ENCODE results near the gene WDR64. TPM values are rescaled to one million over a fixed set of nuclear protein-coding genes. Genes with fewer than 3 reads are reported as not detected.

WDR64 gene
- not detected for total RNA-seq (2021; fragmentation: NEBNext Ultra II Directional; extraction: Animal tissue kit (Norgen Biotek cat#: 25700))
- long read RNA-seq: 0 reads

GRCh38 chr1:241652012-241652411 is at the start of gene WDR64:
WDR64 (plus strand) TSS chr1:241652281; CDS start chr1:241652485, 204 bp downstream.
- no peak for TF ChIP-seq CTCF (IDR thresholded peaks at IDR 0.05)
- H3K4me3 Mint-ChIP-seq: no peak within 1 kb of the TSS
- no peak for DNase-seq
- no peak within 1 kb of the TSS for H3K27ac Mint-ChIP-seq
- peaks cover 4% of the 10 kb centered on the region; the same call in 1 of the 2 replicates for H3K27me3 Mint-ChIP-seq (ENCODE audit: insufficient read depth)
- H3K4me1 Mint-ChIP-seq (ENCODE audit: low read depth): peaks cover 7% of the 10 kb centered on the region; the same call in 1 of the 2 replicates
- H3K36me3 Mint-ChIP-seq (ENCODE audit: low read depth): no peaks in the 10 kb centered on the region
- H3K9me3 Mint-ChIP-seq: no peaks in the 10 kb centered on the region

- no peaks in the 10 kb centered on the region for H3K9me3 Mint-ChIP-seq
- no peak overlapping the region for H3K27ac Mint-ChIP-seq
- TF ChIP-seq CTCF (IDR thresholded peaks at IDR 0.05): no peak
- H3K36me3 Mint-ChIP-seq (ENCODE audit: low read depth): no peaks in the 10 kb centered on the region; the same call in 1 of the 2 replicates
- peaks cover 54% of the 10 kb centered on the region for H3K4me1 Mint-ChIP-seq (ENCODE audit: low read depth)
- DNase-seq: no peak
- no peak overlapping the region for H3K4me3 Mint-ChIP-seq
- H3K27me3 Mint-ChIP-seq (ENCODE audit: insufficient read depth): peaks cover 2% of the 10 kb centered on the region; the same call in 1 of the 2 replicates
Measured at GRCh38 chr1:241603731-241604245, 48.3 kb upstream of the WDR64 start.

DNA sequence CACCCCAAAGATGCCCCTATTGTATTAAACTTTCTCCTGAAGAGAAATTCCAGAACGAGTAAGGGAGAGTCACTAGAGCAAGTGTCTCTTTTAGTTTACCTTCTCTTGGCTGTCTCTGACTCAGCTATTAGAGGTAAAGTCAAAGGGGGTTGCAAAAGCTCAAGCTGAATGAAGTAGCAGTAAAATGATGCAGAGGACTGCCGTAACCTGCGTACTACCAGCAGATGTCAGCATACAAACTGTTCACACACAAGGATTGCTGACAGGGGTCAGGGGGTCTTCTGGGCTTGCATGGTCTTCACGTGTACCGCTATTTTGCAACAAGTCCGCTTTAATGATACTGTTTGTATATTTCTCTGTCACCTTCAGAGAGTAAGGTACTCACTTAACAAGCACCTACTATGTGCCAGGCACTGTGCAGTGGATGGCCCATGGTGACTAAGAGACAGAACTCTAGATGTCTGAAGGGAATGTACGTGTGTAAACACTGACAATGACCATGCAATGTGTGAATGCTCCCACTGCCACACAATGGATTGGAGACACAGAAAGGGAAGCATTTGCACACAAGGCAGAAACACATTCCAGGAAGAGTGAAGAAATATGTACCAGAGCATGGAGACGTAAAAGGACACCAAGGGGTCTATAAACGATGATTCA is 46.8 kb upstream of the WDR64 start:
- DNase-seq: no peak
- no peaks in the 10 kb centered on the region; the same call in 1 of the 2 replicates for H3K36me3 Mint-ChIP-seq (ENCODE audit: low read depth)
- H3K4me1 Mint-ChIP-seq (ENCODE audit: low read depth): peaks cover 48% of the 10 kb centered on the region
- H3K27me3 Mint-ChIP-seq (ENCODE audit: insufficient read depth): peaks cover 2% of the 10 kb centered on the region; the same call in 1 of the 2 replicates
- peak; percentile 51 for TF ChIP-seq CTCF (IDR thresholded peaks at IDR 0.05)
- no peak overlapping the region for H3K4me3 Mint-ChIP-seq
- H3K9me3 Mint-ChIP-seq: no peaks in the 10 kb centered on the region
- peak overlapping the region; percentile 13; the same call in 1 of the 2 replicates for H3K27ac Mint-ChIP-seq

DNA sequence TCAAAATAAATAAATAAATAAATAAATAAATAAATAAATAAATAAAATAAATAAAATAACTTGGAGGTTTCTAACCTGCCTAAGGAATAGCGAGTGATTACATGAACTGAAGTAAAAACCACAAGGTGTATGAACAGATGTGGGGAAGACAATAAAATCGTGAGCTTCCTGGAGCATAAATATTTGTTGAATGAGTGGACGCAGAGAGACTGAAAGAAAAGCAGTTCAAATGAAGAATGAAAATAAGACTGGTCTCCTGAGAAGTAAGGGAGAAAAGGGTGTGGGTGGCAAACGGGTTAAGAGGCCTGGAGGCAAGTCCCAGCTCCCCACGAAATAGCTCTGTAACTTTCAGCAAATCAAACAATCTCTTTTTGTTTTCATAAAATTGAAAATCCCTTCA is 45.5 kb upstream of the WDR64 start:
- no peak for TF ChIP-seq CTCF (IDR thresholded peaks at IDR 0.05)
- H3K36me3 Mint-ChIP-seq (ENCODE audit: low read depth): no peaks in the 10 kb centered on the region; the same call in 1 of the 2 replicates
- 0 out of 2 replicates have a peak overlapping the region, but pooled peaks have one; percentile 6 for H3K27ac Mint-ChIP-seq
- no peak for DNase-seq
- H3K4me3 Mint-ChIP-seq: no peak overlapping the region
- H3K27me3 Mint-ChIP-seq (ENCODE audit: insufficient read depth): peaks cover 2% of the 10 kb centered on the region; the same call in 1 of the 2 replicates
- H3K9me3 Mint-ChIP-seq: no peaks in the 10 kb centered on the region
- H3K4me1 Mint-ChIP-seq (ENCODE audit: low read depth): peaks cover 39% of the 10 kb centered on the region

DNA sequence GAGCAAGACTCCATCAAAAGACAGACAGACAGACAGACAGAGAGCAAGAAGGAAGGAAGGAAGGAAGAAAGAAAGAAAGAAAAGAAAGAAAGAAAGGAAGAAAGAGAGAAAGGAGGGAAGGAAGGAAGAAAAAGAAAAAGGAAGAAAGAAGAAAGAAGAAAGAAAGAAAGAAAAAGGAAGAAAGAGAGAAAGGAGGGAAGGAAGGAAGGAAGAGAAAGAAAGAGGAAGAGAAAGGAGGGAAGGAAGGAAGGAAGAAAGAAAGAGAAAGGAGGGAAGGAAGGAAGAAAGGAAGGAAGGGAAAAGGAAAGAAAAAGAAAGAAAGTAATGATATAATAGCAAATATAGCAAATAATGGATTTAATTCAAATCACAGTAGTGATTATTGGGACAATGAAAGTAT is 44.6 kb upstream of the WDR64 start:
- no peaks in the 10 kb centered on the region for H3K9me3 Mint-ChIP-seq
- no peak overlapping the region for H3K27ac Mint-ChIP-seq
- peaks cover 39% of the 10 kb centered on the region for H3K4me1 Mint-ChIP-seq (ENCODE audit: low read depth)

More for the DNA sequence above, 44.6 kb upstream of the WDR64 start:
- Mint-ChIP-seq H3K27me3 (ENCODE audit: insufficient read depth) (no peaks in the 10 kb centered on the region; the same call in 1 of the 2 replicates), H3K36me3 (ENCODE audit: low read depth) (no peaks in the 10 kb centered on the region; the same call in 1 of the 2 replicates), H3K4me3 (no peak overlapping the region)
- no peak for DNase-seq
- TF ChIP-seq CTCF (IDR thresholded peaks at IDR 0.05): no peak

All from HFFc6 (cell line).